ENCODE data around the gene CASQ1.

The CASQ1 gene

GRCh38 chr1:160189649-160190625 is at the start of gene CASQ1:
TSS of gene CASQ1 (plus strand) at chr1:160190575. CDS start at chr1:160190752, 177 bp downstream.
- DNase-seq, result no peak

- no peak for DNase-seq
These were observed 46.7 kb upstream of the CASQ1 start for GRCh38 chr1:160143695-160144094.

DNA sequence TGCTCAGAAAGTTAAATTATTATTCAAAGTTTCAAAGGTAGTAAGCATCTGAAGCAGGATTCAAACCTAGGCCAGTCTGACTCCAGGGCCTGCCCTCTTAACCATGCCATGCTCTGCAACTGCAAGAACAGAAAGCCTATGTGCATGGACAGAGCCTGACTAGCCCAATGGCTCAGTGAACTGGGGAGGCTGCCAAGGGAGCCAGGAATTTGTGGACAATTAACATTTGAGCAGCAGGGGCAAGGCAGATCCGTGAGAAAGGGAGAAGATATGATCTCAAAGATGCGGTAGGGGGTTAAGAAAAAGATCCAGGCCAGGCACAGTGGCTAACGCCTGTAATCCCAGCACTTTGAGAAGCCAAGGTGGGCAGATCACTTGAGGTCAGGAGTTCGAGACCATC is 45.5 kb upstream of the CASQ1 start:
- no peak for DNase-seq

DNA sequence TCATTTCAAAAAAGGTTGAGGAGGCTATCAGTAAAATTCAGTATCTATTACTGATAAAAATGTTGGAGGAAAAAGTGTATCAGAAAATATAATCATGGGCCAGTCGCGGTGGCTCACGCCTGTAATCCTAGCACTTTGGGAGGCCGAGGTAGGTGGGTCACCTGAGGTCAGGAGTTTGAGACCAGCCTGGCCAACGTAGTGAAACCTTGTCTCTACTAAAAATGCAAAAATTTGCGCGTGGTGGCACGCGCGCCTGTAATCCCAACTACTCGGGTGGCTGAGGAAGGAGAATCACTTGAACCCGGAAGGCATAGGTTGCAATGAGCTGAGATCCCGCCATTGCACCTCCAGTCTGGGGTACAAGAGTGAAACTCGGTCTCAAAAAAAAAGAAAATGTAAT is 44.3 kb upstream of the CASQ1 start:
- DNase-seq, result no peak

DNA sequence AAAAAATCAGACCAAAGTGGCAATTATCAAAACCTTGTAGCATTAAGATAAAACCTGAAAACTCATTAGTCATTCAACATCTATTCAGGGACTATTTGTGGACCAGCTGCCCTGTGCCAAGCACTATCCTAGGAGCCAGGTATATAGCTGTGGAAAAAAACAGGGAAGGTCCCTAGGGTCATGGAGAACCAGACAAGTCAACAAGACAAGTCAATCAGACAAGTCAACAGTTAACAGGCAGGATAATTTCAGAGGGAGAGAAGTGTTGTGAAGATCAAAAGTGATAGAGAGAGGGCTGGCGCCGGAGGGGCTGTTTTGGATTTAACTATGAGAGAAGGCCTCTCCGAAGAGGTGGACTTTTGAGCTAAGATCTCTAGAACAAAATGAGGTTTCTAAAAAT is 42.3 kb upstream of the CASQ1 start:
- DNase-seq, result no peak

GRCh38 chr1:160149233-160149632 is 41.1 kb upstream of the CASQ1 start:
- no peak for DNase-seq

DNA sequence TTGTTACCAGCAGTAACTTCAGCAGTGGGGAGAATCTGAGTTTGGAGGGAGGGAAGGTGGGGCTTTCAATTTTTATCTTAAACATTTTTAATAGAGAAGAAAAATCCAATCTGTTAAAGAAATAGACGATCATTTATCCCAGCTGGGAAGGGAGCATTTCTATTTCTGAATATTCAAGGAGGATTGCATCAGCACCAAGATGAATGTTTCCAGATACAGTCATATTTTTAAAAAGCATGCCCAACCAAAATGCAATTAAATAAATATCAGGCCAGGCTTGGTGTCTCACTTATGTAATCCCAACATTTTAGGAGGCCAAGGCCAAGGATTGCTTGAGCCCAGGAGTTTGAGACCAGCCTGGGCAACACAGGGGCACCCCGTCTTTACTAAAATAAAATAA is 40.7 kb upstream of the CASQ1 start:
- no peak for DNase-seq

DNA sequence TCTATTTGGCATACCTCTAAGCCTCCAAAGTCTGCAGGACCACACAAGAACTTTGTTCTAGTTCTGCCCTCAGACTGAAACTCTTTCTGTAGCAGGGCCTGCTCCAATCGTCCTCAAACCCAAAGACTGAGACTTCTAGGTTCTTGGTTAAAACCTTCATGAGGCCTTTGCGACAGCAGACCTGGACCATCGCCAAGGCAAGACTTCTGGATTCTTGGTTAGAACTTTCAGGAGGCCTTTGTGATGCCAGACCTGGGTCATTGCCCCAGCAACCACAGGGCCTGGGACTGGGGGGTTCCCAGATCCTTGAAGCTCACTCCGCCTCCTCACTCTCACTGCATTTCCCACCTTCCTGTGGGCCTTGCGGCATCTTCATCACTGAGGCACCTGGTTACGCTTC is 39.1 kb upstream of the CASQ1 start, which contains the start of gene ATP1A4:
Gene ATP1A4, plus strand, starts transcription at position 301 of the 400 bp plus-strand sequence. CDS start 438 bp downstream, outside the sequence.
- DNase-seq, result no peak

- no peak for DNase-seq
These were observed 35.6 kb upstream of the CASQ1 start for GRCh38 chr1:160154790-160155189.

DNA sequence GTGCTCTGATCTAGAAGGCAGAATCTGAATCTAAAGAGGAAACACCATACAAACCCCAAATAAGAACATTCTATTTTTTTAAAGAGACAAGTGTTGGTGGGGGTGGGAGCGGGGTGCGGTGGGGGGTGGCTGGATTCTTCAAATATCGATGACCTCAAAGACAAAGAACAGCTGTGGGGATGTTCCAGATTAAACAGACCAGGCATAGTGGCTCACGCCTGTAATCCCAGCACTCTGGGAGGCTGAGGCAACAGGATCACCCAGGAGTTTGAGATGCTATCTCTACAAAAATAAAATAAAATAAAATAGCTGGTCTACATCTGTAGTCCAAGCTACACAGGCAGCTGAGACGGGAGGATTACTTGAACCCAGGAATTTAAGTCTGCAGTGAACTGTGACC is 34.0 kb upstream of the CASQ1 start:
- no peak for DNase-seq

- DNase-seq, result no peak
These were observed 33.2 kb upstream of the CASQ1 start for GRCh38 chr1:160157174-160157573.

DNA sequence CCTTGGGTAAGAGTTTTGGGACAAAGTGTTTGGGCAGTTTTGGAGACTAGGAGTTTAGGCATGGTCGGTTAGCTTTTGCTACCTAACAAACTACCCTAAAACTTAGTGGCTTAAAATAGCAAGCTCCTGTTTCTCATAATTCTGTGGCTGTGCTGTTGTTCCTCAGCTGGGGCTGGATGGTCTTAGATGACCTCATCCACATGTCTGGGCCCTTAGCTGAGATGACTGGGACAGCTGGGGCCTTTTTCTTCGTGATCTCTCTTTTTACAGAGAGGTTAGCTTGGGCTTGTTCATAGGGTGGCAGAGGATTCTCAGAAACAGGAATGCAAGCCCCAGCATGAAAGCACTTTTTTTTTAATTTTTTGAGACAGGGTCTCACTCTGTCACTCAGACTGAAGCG is 32.3 kb upstream of the CASQ1 start:
- no peak for DNase-seq

- no peak for DNase-seq
These were observed 31.8 kb upstream of the CASQ1 start for GRCh38 chr1:160158534-160158933.

DNA sequence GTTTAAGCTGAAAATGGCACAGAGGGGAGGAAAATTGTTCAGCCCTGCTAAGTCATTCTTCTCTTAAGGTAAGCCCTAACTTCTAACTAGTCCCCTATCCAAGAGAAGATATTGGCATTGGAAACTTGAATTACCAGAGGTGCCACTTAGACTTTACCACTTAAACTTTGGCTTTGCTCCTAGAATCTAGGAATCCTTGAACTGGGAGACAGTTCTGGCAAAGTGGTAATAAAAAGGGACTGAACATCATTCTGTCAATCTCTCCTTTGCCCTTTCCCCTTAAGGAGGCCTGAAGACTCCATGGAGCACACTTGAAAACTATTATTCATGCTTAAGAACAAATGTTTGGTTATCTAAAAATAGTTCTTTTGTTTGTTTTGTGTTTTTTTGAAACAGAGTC is 30.5 kb upstream of the CASQ1 start:
- no peak for DNase-seq

GRCh38 chr1:160161965-160162705 is 28.2 kb upstream of the CASQ1 start:
- no peak for DNase-seq

DNA sequence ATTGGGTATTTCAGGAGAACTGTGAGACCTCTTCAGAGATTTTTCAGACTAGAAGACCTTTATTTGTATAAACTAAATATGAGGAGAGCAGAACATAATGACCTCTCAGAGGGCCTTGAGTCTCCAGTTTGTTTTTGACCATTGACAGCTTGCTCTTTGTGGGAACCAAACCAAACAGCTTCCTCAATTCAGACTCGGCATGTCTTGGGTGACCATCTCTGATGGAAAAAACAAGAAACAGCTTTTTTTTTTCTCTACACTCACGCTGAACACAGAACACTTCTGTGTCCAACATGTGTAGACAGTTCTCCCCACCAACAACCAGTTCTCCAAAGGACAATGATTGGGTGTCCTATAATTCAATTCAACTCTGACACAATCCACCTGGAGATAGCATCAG is 27.4 kb upstream of the CASQ1 start:
- DNase-seq, result no peak

DNA sequence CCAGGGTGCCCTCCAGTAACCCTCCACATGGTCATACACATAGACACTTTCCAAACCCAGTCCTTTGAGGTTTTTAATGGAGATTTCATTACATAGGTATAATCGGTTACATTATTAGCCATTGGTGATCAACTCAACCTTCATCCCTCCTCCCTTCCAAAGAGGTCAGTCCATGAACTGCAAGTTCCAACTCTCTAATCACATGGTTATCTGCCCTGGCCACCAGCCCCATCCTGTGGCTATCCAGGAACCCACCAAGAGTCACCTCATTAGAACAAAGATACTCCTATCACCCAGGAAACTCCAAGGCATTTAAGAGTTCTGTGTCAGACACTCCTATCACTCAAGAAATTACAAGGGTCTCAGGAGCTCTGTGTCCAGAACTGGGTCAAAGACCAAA is 26.8 kb upstream of the CASQ1 start:
- DNase-seq, result no peak

DNA sequence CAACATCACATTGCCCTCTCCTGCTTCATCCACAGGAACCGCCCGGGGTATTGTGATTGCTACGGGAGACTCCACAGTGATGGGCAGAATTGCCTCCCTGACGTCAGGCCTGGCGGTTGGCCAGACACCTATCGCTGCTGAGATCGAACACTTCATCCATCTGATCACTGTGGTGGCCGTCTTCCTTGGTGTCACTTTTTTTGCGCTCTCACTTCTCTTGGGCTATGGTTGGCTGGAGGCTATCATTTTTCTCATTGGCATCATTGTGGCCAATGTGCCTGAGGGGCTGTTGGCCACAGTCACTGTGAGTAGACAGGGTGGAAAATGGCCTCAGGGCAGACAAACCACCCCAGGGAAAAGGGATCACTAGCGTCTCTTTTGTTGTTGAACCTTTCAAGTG is 26.3 kb upstream of the CASQ1 start:
- DNase-seq, result no peak

DNA sequence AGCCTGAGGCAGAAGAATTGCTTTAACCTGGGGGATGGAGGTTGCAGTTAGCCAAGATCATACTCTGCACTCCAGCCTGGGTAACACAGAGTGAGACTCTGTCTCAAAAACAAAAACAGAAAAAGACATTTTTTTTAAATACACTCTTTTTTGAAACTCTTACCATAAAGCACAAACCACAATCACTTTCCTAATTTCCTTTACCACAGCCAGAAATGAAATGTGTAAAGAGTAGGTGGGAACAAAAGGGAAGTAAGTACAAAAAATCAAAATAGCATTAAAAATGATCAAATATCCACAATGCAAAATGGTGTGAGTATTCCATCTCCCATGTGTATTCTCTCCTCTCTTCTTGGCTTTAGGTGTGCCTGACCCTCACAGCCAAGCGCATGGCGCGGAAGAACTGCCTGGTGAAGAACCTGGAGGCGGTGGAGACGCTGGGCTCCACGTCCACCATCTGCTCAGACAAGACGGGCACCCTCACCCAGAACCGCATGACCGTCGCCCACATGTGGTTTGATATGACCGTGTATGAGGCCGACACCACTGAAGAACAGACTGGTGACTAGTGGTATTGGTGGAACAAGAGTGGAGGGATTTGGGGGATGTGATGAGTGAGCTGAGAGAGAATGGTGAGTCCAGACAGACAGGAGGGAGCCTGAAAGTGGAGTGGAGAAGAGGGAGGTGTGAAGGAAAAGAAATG is 24.1 kb upstream of the CASQ1 start:
- DNase-seq, result no peak

DNA sequence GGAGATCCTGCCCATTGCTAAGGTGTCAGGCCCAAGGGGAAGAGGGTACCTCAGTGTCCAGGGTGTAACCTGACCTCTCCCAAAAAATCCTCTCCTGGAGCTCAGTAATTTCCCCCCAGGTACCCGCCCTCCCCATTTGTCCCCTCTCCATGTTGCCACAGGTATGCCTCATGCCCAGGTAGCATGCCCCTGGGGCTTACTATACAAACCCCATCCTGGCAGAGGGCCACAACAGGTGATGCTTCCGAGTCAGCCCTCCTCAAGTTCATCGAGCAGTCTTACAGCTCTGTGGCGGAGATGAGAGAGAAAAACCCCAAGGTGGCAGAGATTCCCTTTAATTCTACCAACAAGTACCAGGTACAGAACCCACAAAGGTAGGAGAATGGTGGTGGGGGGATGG is 23.3 kb upstream of the CASQ1 start:
- DNase-seq, result no peak

DNA sequence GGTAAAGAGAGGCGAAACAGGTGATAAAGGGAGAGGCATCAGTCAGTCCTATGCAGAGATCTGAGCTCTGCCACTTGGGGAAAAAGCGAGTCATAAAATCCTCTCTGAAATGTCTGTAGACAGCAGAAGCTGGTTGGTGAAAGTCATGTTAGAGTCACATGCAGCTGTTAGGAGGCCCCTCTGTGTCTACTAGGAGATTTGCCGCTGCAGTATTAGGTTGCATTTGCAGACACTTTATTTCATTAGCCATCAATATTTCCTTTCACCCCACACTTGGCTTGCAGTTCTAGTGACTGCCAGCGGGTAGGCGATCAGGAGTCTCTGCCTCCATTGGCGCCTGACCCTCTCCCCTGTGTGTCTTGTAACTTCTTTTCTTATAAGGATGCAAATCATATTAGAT is 22.8 kb upstream of the CASQ1 start:
- DNase-seq, result no peak

- DNase-seq, result no peak
These were observed 22.4 kb upstream of the CASQ1 start for GRCh38 chr1:160168016-160168415.

DNA sequence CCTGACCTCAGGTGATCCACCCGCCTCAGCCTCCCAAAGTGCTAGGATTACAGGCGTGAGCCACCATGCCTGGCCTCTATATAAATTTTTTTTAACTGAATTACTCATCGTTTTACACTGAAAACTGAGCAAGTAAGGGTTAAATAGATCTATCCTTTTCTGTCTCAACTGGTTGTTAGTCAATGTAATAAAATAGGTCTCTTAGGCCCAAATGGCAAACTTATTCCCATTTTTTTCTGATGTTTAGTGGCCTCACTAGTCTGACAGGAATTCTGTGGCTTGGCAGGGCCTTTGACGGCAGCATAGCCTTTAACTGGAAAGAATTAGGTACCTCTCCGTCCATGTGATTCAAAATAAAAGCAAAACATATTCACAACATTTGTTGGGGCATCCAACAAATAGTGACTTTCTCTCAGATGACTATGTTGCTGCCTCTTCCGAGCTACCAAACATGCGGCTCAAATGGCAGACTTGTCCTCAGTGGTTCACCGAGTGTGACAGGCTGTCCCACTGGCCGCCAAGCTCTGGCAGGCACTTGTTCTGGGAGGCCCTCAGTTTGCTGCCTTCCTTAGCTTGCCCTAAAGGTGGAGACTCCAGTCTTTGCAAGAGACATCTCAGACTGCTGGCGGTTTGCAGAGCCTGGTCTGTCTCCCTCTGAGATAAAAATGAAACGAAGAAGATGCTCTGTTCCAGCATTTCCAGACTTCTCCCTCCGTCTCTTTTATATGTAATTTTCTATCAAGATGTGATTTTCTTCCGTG is 21.6 kb upstream of the CASQ1 start:
- DNase-seq, result no peak

All from CD4-positive, alpha-beta T cell treated with Interferon alpha-2 for 1 hour (primary cell).